MCF 10A (cell line): ENCODE results near the gene MAN2C1. TPM values are rescaled to one million over a fixed set of nuclear protein-coding genes. Genes with fewer than 3 reads are reported as not detected.

Experiments
- BruUV-seq: library from RNA; stranded (reverse); fragments of 400-500 nt; replicated peaks from 2 replicates; lab custom pipeline; 2021; lab: Mats Ljungman, UMichigan
- CTCF ChIA-PET: fragments of 300-600 bp; sonication (Branson Sonifier 250); formaldehyde crosslinking; extraction: SDS; loops from one replicate; lab custom pipeline; 2021; ENCODE audit warnings: antibody characterized with exemption, inconsistent platforms; lab: Yijun Ruan, JAX
- POLR2A ChIA-PET: fragments of 300-600, 350-650 bp; sonication (Branson Sonifier 250); formaldehyde crosslinking; extraction: SDS; loops from one replicate; lab custom pipeline; 2020; ENCODE audit warnings: antibody characterized with exemption, inconsistent platforms; lab: Yijun Ruan, JAX
- DNase-seq: peaks from one replicate; pipeline ENCODE4 v3.0.0-alpha.2; 2018; ENCODE audit not compliant: unreplicated experiment
- H3K27ac Mint-ChIP-seq: one replicate; pipeline ENCODE4 v1.8.0; 2022; ENCODE audit warnings: mild to moderate bottlenecking, low read depth, mixed read lengths; ENCODE audit not compliant: unreplicated experiment
- H3K27me3 Mint-ChIP-seq: one replicate; pipeline ENCODE4 v1.8.0; 2022; ENCODE audit warnings: mixed read lengths; ENCODE audit not compliant: insufficient read depth, unreplicated experiment
- H3K36me3 Mint-ChIP-seq: one replicate; pipeline ENCODE4 v1.8.0; 2022; ENCODE audit warnings: mild to moderate bottlenecking, moderate library complexity, mixed read lengths; ENCODE audit not compliant: insufficient read depth, unreplicated experiment
- H3K4me1 Mint-ChIP-seq: one replicate; pipeline ENCODE4 v1.8.0; 2022; ENCODE audit warnings: mixed read lengths; ENCODE audit not compliant: insufficient read depth, unreplicated experiment
- H3K4me3 Mint-ChIP-seq: one replicate; pipeline ENCODE4 v1.8.0; 2022; ENCODE audit warnings: mild to moderate bottlenecking, moderate library complexity, mixed read lengths; ENCODE audit not compliant: unreplicated experiment
- H3K9me3 Mint-ChIP-seq: one replicate; pipeline ENCODE4 v1.8.0; 2022; ENCODE audit warnings: mixed read lengths; ENCODE audit not compliant: unreplicated experiment
- intact Hi-C: fragments of 100-400 bp; cut with micrococcal nuclease; formaldehyde crosslinking; loops from 2 replicates; pipeline ENCODE4 v1.14.1; 2022
- total RNA-seq: library from RNA; stranded (reverse); gene quantifications from 2 replicates; pipeline ENCODE4 v1.2.3, GENCODE V29; 2022
- TF ChIP-seq, protein P1 (sequence below): fragments of 200-600 bp; IDR thresholded peaks from one replicate; pipeline ENCODE4 v1.8.0; 2022; ENCODE audit warnings: antibody characterized with exemption, mild to moderate bottlenecking; ENCODE audit not compliant: unreplicated experiment

MAN2C1 gene
- total RNA-seq, 1 experiment from 2014 or later: 163 TPM

- ChIA-PET CTCF (interaction anchor here (0.6 to 2.3 kb wide), 18 partner anchors 11 to 998 kb away, joined by 3 to 23 read pairs (median 3); no protein-coding TSS in a partner anchor), POLR2A (interaction anchor here (0.9 to 7.5 kb wide), 10 partner anchors 8 to 294 kb away, joined by 3 to 245 read pairs (median 15); partner anchors contain the start of genes COMMD4, IMP3, NEIL1 and SIN3A)
- DNase-seq: no peak
- Mint-ChIP-seq H3K4me3 (no peak overlapping the region), H3K9me3 (no peaks in the 10 kb centered on the region), H3K36me3 (peaks cover 67% of the 10 kb centered on the region), H3K4me1 (peaks cover 8% of the 10 kb centered on the region), H3K27ac (peak overlapping the region; percentile 96), H3K27me3 (no peaks in the 10 kb centered on the region)
- TSS peak; percentile 25 for BruUV-seq
- TF ChIP-seq, protein P1, sequence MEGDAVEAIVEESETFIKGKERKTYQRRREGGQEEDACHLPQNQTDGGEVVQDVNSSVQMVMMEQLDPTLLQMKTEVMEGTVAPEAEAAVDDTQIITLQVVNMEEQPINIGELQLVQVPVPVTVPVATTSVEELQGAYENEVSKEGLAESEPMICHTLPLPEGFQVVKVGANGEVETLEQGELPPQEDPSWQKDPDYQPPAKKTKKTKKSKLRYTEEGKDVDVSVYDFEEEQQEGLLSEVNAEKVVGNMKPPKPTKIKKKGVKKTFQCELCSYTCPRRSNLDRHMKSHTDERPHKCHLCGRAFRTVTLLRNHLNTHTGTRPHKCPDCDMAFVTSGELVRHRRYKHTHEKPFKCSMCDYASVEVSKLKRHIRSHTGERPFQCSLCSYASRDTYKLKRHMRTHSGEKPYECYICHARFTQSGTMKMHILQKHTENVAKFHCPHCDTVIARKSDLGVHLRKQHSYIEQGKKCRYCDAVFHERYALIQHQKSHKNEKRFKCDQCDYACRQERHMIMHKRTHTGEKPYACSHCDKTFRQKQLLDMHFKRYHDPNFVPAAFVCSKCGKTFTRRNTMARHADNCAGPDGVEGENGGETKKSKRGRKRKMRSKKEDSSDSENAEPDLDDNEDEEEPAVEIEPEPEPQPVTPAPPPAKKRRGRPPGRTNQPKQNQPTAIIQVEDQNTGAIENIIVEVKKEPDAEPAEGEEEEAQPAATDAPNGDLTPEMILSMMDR: no peak
- intact Hi-C loops: loop anchor here (1.0 to 5.0 kb wide), 5 partner anchors 140 to 318 kb away; partner anchors contain the start of gene PTPN9
Observed at GRCh38 chr15:75367006-75367405, 1.4 kb downstream of the MAN2C1 start.

GRCh38 chr15:75366163-75366562 is 2.2 kb downstream of the MAN2C1 start:
- DNase-seq: no peak
- H3K9me3 Mint-ChIP-seq: no peaks in the 10 kb centered on the region
- BruUV-seq: no TSS peak
- TF ChIP-seq, protein P1: no peak
- no peak overlapping the region for H3K4me3 Mint-ChIP-seq
- CTCF ChIA-PET: interaction anchor here (0.6 to 1.0 kb wide), 3 partner anchors 87 to 603 kb away, joined by 3 to 4 read pairs (median 3); no protein-coding TSS in a partner anchor
- no peaks in the 10 kb centered on the region for H3K27me3 Mint-ChIP-seq
- no peak overlapping the region for H3K27ac Mint-ChIP-seq
- H3K4me1 Mint-ChIP-seq: peaks cover 8% of the 10 kb centered on the region
- POLR2A ChIA-PET: interaction anchor here (0.9 to 7.5 kb wide), 2 partner anchors 11 to 88 kb away, joined by 3 to 245 read pairs; partner anchors contain the start of gene SIN3A
- peaks cover 59% of the 10 kb centered on the region for H3K36me3 Mint-ChIP-seq
- intact Hi-C loops: loop anchor here (2.0 to 5.0 kb wide), 4 partner anchors 141 to 319 kb away; partner anchors contain the start of gene PTPN9

- CTCF ChIA-PET: no interaction called here
- no peak for DNase-seq
- BruUV-seq: no TSS peak
- POLR2A ChIA-PET: no interaction called here
- H3K27me3 Mint-ChIP-seq: no peaks in the 10 kb centered on the region
- no peak overlapping the region for H3K27ac Mint-ChIP-seq
- no peaks in the 10 kb centered on the region for H3K9me3 Mint-ChIP-seq
- H3K36me3 Mint-ChIP-seq: peaks cover 59% of the 10 kb centered on the region
- intact Hi-C loops: loop anchor here (5.0 kb wide), 3 partner anchors 142 to 257 kb away; partner anchors contain the start of gene PTPN9
- no peak overlapping the region for H3K4me3 Mint-ChIP-seq
- H3K4me1 Mint-ChIP-seq: peaks cover 7% of the 10 kb centered on the region
- TF ChIP-seq, protein P1: no peak
Observed at GRCh38 chr15:75364881-75365280, 3.5 kb downstream of the MAN2C1 start.

DNA sequence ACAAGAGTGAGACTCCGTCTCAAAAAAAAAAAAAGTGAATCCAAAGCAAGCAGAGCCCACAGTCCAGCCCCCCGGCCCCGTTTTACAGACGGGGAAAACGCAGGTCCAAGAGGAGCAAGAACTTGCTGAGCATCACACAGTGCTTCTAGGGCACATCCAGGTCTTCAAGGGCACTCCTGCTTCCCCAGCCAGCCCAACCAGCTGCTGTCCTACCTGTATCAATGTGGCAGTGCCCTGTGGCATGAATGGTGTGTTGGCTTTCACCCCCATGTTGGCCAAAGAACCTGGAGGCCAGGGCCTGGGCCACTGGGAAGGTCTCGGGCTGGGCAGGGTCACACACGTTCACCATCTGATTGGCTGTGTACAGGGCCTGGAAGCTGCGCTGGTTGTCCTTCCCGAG is 4.6 kb downstream of the MAN2C1 start:
- TF ChIP-seq, protein P1: no peak
- no peak overlapping the region for H3K4me3 Mint-ChIP-seq
- POLR2A ChIA-PET: interaction anchor here (0.6 to 0.8 kb wide), 2 partner anchors 28 to 298 kb away, joined by 3 read pairs; partner anchors contain the start of gene COMMD4
- H3K36me3 Mint-ChIP-seq: peaks cover 55% of the 10 kb centered on the region
- H3K27me3 Mint-ChIP-seq: no peaks in the 10 kb centered on the region
- H3K27ac Mint-ChIP-seq: no peak overlapping the region
- no peaks in the 10 kb centered on the region for H3K4me1 Mint-ChIP-seq
- DNase-seq: no peak
- intact Hi-C loops: no loop called here
- BruUV-seq: no TSS peak
- no peaks in the 10 kb centered on the region for H3K9me3 Mint-ChIP-seq
- CTCF ChIA-PET: interaction anchor here (1.5 kb wide), 1 partner anchor 438 kb away, joined by 3 read pairs; no protein-coding TSS in a partner anchor
